Activated CD4-positive, CD25-positive, alpha-beta regulatory T cell treated with anti-CD3 and anti-CD28 coated beads, Interleukin-2, amount 50 U/mL, for 72 hours (primary cell): ENCODE results near the gene C12orf75.
A peak's percentile ranks its signal among the peaks of the same experiment; 100 is the strongest.
"Not testable (repeated sequence)": the region's sequence is repeated elsewhere in the genome, so short reads cannot be mapped to it uniquely, and the experiment has no call there.

ENCODE experiments used
- DNase-seq: peaks from one replicate; pipeline ENCODE4 v3.0.0; 2021

C12orf75 gene

GRCh38 chr12:105330283-105330930 is at the start of gene C12orf75:
Gene C12orf75 (plus strand): TSS chr12:105330691. CDS start chr12:105330892, 201 bp downstream.
- DNase-seq: peak; percentile 83

DNA sequence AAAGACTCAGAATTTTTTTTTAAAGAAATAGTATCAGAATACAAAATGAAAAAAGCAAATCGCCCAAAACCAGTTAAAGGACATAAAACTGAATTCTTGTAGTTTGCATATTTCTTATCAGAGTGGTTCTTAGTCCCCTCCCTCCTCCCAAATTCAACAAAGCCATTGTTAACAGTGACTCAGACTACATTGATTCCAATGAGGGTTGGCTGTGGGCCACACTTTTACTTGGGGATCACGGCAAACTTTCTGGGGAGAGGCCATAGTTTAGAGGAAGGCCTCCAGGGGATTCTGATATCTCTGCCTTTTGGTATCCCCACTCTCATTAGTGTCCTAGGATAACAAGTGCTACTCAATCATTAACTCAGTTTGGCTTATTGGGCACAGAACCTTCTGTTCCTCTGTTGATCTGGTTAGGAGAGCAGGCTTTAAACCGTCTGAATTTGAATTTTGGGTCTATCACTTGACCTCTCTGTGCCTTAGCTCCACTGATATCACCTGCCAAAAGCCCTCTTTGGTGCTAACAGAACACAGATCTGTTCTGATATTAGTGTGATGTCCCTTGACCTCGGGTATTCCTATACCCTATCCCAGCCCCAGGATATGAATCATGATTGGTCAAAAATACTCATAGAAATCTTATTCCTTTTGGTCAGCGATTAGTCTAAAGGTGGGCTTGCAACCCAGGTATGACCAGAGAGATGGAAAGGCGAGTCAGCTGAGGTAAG is 49.4 kb upstream of the C12orf75 start:
- DNase-seq: no peak

DNA sequence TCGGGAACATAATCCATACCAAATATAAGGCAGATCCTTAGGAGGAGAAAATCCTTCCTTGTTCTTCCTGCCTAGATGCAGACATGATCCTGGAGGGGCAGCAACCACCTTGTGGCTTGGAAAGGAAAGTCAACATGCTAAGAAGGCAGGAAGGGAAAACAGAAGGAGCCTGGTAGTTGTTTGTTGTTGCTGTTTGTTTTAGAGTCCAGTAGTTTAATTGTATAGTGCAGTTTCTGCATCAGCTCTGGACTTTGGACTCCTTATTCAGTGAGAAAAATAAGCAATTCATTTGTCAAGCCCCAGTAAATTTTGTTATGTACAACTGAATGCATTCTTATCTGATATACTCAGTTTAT is 48.8 kb upstream of the C12orf75 start:
- DNase-seq: no peak

- no peak for DNase-seq
Observed at GRCh38 chr12:105285378-105285777, 45.1 kb upstream of the C12orf75 start.

DNA sequence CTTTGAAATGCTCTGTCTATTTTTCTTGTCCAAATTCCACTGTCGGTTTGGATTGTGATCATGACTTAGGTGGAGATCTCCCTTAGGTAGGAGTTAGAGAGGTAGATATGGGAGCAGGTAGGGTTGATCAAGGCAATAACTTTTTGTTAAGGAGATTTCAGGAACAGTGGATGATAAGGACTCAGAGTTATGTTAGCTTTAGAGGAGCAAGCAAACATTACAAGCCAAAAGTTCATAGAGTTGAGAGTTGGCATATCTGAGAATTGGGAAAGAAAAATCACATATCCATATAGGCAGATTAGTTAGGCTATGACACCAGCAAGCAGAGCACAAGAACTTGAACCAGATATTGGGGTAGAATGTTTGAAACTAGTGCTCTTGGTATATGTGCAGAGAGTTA is 43.1 kb upstream of the C12orf75 start:
- DNase-seq: no peak

DNA sequence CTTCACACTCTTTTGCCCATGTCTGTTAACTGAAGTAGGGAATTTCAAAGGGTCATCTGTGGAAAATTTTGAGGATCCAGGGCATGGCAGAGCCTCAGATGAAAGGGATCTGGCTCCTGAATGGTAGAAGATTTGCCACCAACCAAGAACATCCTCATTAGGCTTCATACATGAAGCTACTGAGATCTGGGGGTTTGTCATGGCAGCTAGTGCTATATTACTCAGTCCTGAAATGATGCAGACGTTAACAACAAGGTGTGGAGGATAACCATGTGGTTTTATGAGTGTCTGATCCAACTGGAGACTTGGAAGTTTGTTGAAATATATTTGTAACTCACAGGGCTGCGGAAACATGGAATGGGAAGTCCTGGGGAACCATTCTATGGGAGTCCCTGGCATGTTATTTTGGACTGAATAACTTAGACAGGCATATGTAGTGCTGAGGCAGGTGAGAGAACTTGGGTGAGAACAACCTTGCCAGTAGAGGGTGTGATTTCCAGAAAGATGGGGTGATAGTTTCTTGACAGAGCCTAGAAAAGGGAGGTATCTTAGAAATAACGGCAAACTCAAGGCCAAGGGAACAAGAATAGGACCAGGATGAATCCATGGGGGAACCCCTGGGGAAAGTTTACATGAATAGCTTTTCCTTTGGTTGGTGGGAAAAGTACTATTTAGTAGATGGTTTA is 42.0 kb upstream of the C12orf75 start:
- no peak for DNase-seq

DNA sequence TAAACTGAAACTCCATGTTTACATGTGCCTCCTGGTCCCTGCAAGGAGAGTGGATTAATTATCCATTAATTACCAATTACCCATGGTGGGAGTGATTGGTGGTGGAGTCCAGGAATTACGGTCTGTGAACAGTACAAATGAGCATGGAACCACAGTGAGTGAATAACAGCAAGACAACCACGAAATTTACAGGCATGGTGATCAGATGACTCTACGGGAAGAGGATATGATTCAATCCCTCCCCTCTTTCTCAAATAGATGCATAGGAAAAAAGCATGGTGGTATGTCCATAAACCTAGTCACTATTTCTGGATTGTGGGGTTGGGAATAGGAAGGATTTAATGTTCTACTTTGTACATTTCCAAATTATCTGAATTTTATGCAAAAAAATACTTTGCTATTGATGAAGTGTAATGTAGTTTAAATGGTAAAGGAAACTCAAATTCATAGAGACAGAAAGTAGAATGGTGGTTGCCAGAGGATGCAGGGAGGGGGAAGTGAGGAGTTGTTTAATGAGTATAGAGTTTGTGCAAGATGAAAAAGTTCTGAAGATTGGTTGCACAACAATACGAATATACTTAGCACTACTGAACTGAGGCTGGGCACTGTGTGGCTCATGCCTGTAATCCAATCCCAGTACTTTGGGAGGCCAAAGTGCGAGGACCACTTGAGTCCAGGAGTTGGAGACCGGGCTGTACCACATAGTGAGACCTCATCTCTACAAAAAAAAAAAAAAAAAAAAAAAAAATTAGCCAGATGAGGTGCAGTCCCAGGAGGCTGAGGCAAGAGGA is 41.2 kb upstream of the C12orf75 start:
- no peak for DNase-seq

GRCh38 chr12:105291531-105291930 is 39.0 kb upstream of the C12orf75 start:
- DNase-seq: no peak

DNA sequence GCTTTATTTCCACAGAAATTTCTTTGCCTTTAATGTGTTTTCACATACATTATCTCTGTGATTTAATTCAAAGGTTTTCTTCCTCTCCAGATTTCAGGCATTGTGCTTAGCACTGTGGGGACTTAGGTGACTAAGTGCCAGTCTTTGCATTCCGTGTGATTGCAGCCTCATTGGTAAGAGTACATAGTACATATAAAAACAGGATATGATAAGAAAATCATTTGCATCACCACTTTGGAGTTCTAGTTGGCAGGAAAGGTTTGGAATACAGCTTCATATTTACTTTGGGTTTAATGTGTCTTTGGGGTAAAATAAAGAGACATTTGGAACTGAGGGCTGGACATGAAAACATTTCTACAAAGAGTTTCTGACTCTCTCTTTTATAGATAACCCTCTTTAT is 37.8 kb upstream of the C12orf75 start:
- no peak for DNase-seq

DNA sequence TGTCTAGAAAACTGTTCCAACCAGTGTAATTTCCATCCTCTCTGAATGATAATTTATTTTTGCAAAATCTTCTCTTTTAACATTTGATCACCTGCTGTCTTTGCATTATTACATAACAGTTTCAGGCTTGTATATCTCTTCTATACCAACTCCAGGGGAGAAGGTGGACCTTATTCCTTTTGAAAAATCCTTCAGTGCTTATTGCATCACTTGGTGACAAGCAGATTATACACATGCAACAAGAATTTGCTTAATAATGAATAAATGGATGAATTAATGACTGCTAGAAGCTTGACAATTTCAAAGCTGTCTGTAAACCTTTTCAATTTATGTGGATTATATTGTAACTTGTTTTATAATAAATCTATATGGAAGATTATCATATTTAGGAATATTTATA is 37.3 kb upstream of the C12orf75 start:
- DNase-seq: no peak

DNA sequence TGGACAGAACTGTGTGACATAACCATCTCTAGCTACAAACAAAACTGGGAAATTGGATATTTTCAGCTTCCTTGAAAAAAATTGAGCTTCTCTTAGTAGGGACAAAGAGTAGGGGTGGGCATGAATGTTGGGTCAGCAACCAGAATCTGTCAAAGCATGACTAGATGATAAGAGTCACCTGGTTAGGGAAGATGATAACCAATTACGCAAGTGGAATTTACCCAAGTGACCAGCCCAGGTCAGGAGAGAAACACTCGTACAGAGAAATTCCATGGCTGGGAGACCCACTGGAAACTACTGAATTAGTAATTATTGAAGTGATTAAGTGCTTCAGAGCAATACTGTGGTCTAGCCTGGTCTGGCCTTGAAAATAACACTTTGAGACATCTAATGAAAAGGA is 36.3 kb upstream of the C12orf75 start:
- DNase-seq: no peak

DNA sequence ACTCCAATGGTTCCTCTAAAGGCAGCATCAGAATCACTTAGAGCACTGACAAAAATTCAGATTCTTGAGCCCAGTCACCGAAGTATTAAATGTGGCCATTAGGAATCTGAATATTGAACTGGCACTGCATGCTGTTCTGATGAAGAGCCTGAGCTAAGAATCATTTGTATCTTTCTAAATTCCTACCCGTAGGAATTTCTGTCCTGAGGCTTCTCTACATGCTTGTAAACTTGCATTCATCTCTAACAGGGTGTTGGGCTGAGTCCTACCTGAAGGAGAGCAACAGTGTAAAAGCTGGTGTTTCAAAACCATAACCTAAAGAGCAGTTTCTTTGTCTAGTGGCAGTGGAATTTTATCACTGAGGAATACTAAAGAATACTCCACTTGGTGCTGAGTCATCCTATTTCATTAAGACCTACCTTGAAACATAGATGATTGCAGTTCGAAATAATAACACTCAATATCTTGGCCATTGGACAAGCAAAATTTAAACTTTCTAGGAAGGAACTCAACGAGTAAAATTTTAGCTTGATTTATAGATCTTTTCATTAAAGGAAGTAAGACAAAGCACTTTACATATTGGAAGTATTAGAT is 35.5 kb upstream of the C12orf75 start:
- no peak for DNase-seq

DNA sequence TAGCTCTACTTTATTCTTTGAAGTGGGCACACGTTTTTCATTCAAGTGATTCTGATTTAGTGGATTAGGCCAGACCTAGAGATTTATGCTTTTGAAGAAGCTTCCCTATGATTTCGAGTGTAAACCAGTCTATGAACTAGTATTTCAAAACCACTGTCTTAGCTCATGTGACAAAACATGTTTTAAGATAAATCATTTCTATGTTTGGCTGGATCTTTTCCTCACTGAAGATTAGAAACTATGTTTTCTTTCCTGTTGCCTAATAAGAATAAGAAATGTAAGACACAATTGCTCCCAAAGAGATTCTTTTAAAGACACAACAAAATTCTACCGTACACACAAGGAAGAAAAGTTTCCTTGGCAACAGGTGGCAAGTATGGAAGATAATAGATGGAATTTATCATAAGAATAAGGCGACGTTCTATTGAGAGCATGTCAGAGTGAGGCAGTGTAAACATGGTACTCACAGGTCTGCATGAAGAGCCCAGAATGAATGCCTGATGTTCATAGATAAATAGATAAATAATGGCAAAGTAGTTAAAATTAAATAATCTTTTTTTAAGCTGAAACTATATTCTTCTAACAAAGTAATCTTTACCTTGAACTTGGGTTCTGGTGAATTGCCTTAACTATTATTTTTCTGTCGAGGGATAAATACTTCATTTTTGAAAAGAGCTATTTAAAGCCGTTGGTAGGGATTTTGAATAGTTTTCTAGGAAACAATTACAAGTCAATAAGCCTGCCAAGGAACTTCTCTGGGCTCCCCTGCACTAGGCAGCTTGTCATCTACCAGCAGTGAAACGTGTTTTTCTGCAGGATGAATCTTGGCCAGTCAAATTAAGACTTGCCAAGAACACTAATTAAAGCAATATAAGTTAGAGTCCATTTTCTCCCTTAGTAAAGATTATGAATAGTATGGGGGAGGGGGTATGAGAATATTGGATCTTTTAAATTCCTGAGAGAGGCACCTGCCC is 34.1 kb upstream of the C12orf75 start:
- no peak for DNase-seq

GRCh38 chr12:105300883-105301282 is 29.6 kb upstream of the C12orf75 start:
- DNase-seq: no peak

DNA sequence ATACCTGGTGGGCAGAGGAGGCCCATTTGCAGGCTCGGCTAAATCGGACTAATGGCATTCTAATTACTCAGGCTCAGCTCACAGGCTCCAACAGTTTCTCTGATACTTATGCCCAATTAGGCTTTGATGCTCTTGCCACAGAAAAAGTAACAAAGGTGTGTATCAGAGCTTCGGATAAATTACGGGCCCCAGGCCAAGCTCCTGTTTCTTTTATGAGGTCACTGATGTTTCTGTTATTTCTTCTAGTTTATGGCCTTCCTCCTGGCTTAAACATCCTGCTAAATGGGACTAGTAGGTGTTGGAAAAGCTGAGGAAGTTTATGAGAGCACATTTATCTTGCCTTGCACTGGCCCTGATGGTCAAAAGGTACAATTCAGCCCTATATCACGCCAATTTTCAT is 28.8 kb upstream of the C12orf75 start:
- DNase-seq: no peak

- DNase-seq: not testable (repeated sequence)
Observed at GRCh38 chr12:105302986-105303385, 27.5 kb upstream of the C12orf75 start.

- not testable (repeated sequence) for DNase-seq
Observed at GRCh38 chr12:105304626-105305025, 25.9 kb upstream of the C12orf75 start.

- DNase-seq: not testable (repeated sequence)
Observed at GRCh38 chr12:105307601-105308314, 22.7 kb upstream of the C12orf75 start.

- DNase-seq: not testable (repeated sequence)
Observed at GRCh38 chr12:105308839-105309238, 21.7 kb upstream of the C12orf75 start.

- DNase-seq: not testable (repeated sequence)
Observed at GRCh38 chr12:105309384-105309783, 21.1 kb upstream of the C12orf75 start.
